HepG2 (cell line): ENCODE measurements around the gene CCDC57. TPM values are rescaled to one million over a fixed set of nuclear protein-coding genes. Genes with fewer than 3 reads are reported as not detected.

Source experiments
- AHR ChIP-seq: IDR thresholded peaks from 2 replicates; pipeline ENCODE4 v1.6.1; 2018; ENCODE audit warnings: missing genetic modification reagents, missing compliant biosample characterization
- AKAP8 ChIP-seq: sonication (generic); formaldehyde crosslinking; IDR thresholded peaks from 2 replicates; pipeline ENCODE4 v1.5.1; 2020; ENCODE audit warnings: mild to moderate bottlenecking, missing genetic modification reagents
- FIP1L1 ChIP-seq: fragments of 200-400 bp; formaldehyde crosslinking; IDR thresholded peaks from 2 replicates; pipeline ENCODE4 v1.6.1; 2018; ENCODE audit warnings: low read depth, mild to moderate bottlenecking, low read length, moderate library complexity, borderline replicate concordance; ENCODE audit not compliant: insufficient read depth
- FOXP1 ChIP-seq, 2 experiments: fragments of 450-650 bp in 1 of 2; IDR thresholded peaks; 2 replicates each; pipeline ENCODE4 v1.6.1; 2017 to 2018; ENCODE audit warnings: antibody characterized with exemption in 1 of 2
- HNRNPL ChIP-seq: fragments of 200-400 bp; formaldehyde crosslinking; IDR thresholded peaks from 2 replicates; pipeline ENCODE4 v1.6.1; 2017; ENCODE audit warnings: mild to moderate bottlenecking, low read depth, low read length
- RBFOX2 ChIP-seq: fragments of 200-400 bp; formaldehyde crosslinking; IDR thresholded peaks from 2 replicates; pipeline ENCODE4 v1.6.1; 2017; ENCODE audit warnings: low read depth, mild to moderate bottlenecking, low read length
- SAP130 ChIP-seq: IDR thresholded peaks from 2 replicates; pipeline ENCODE4 v1.6.1; 2016; ENCODE audit warnings: low read depth
- TARDBP ChIP-seq: sonication (generic); formaldehyde crosslinking; IDR thresholded peaks from 2 replicates; pipeline ENCODE4 v1.8.0; 2022; ENCODE audit warnings: mild to moderate bottlenecking, missing genetic modification reagents
- TEAD3 ChIP-seq: optimal IDR thresholded peaks from 2 replicates; pipeline ENCODE3; 2016; ENCODE audit warnings: borderline replicate concordance
- TMF1 ChIP-seq: sonication (generic); formaldehyde crosslinking; IDR thresholded peaks from 2 replicates; pipeline ENCODE4 v1.8.1; 2022; ENCODE audit warnings: low read depth, missing genetic modification reagents
- ZFP41 ChIP-seq: sonication (generic); formaldehyde crosslinking; IDR thresholded peaks from 2 replicates; pipeline ENCODE4 v1.4.0; 2020; ENCODE audit warnings: mild to moderate bottlenecking, missing genetic modification reagents, borderline replicate concordance
- ZFX ChIP-seq: sonication (generic); formaldehyde crosslinking; IDR thresholded peaks from 2 replicates; pipeline ENCODE4 v1.4.0; 2020; ENCODE audit warnings: mild to moderate bottlenecking, low read depth, missing genetic modification reagents, moderate library complexity
- ZFY ChIP-seq: sonication (generic); formaldehyde crosslinking; IDR thresholded peaks from 2 replicates; pipeline ENCODE4 v1.4.0; 2020; ENCODE audit warnings: missing genetic modification reagents
- ZNF569 ChIP-seq: sonication (generic); formaldehyde crosslinking; IDR thresholded peaks from 2 replicates; pipeline ENCODE4 v1.5.0; 2020; ENCODE audit warnings: mild to moderate bottlenecking, missing genetic modification reagents, moderate library complexity, borderline replicate concordance
- ZNF713 ChIP-seq: sonication (generic); formaldehyde crosslinking; IDR thresholded peaks from 2 replicates; pipeline ENCODE4 v1.4.0; 2020; ENCODE audit warnings: mild to moderate bottlenecking, missing genetic modification reagents
- polyA plus RNA-seq, 8 experiments: library from polyadenylated mRNA; depleted of rRNA in 3 of 8; stranded (reverse) in 7 of 8; unstranded in 1 of 8; fragments of >200 nt; fragmentation: Illumina TruSeq in 4 of 8; extraction: Trizol in 4 of 8; gene quantifications; 2 replicates each; pipeline versions ENCODE4 v1.2.1 to v1.2.3, GENCODE V29; 2011 to 2016; ENCODE audit warnings: low read depth in 4 of 8, missing spikeins in 1 of 8, mixed read lengths in 1 of 8; ENCODE audit not compliant: insufficient read depth in 1 of 8
- total RNA-seq, 5 experiments: library from RNA; depleted of rRNA; stranded (reverse); fragments of >200 nt; fragmentation: Illumina TruSeq; extraction: Trizol; gene quantifications; 2 replicates each; pipeline ENCODE4 v1.2.3, GENCODE V29; 2016; ENCODE audit warnings: low read depth in 1 of 5
- TF ChIP-seq, protein P1 (sequence below), 2 experiments: sonication (generic) in 1 of 2; formaldehyde crosslinking in 1 of 2; IDR thresholded peaks; 2 replicates each; pipeline versions ENCODE4 v1.4.0 to v1.6.1; 2016 to 2020; ENCODE audit warnings: borderline replicate concordance in 1 of 2, low read depth in 1 of 2, mild to moderate bottlenecking in 1 of 2, missing genetic modification reagents in 1 of 2
- TF ChIP-seq, protein P2 (sequence below): sonication (generic); formaldehyde crosslinking; conservative IDR thresholded peaks from 2 replicates; pipeline ENCODE4 v1.4.0; 2020; ENCODE audit warnings: missing genetic modification reagents
- TF ChIP-seq, protein P3 (sequence below): sonication (generic); formaldehyde crosslinking; IDR thresholded peaks from 2 replicates; pipeline ENCODE4 v1.8.0; 2022; ENCODE audit warnings: mild to moderate bottlenecking, missing genetic modification reagents, moderate library complexity
- TF ChIP-seq, protein P4 (sequence below): sonication (generic); formaldehyde crosslinking; IDR thresholded peaks from 2 replicates; pipeline ENCODE4 v1.4.0; 2020; ENCODE audit warnings: missing genetic modification reagents

The CCDC57 gene
- total and polyA plus RNA-seq, 2 of the 13 experiments (the other 11 are each of a cell fraction or from before 2014, with no cell fraction given), result 59.3 to 59.9 TPM

DNA sequence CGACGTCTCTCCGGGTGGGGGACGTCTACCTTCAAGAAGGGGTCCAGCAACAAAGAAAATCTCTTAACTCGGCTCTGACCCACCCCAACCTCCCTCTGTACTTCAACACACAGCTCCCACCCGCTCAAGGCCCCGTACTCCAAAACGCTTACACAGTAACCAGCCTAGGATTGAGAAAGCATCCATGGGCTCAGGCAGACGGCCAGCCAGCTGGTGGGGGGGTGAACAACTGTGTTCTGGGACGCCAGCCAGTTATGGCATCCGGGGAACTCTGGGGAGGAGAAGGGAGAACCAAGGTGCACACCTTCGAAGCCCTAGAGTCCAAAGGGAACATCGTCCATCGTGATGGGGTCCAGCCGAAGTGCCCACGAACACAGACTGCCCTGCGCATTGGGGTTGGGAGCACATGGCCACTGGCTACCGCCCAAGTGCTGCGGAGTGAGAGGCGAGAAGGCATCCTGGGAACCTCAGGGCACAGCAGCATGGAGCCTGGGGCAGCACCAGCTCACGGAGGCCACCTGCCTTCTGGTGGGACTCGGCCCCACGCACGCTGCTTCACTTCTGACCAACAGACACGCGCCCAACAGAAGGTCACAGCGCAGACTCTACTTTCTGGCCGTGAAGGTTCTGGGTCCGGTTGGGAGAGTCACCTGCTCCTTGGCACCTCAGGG is 30.5 kb upstream of the CCDC57 start (continued):
- TF ChIP-seq, protein P1, sequence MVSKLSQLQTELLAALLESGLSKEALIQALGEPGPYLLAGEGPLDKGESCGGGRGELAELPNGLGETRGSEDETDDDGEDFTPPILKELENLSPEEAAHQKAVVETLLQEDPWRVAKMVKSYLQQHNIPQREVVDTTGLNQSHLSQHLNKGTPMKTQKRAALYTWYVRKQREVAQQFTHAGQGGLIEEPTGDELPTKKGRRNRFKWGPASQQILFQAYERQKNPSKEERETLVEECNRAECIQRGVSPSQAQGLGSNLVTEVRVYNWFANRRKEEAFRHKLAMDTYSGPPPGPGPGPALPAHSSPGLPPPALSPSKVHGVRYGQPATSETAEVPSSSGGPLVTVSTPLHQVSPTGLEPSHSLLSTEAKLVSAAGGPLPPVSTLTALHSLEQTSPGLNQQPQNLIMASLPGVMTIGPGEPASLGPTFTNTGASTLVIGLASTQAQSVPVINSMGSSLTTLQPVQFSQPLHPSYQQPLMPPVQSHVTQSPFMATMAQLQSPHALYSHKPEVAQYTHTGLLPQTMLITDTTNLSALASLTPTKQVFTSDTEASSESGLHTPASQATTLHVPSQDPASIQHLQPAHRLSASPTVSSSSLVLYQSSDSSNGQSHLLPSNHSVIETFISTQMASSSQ (IDR thresholded peaks at IDR 0.05; ENCODE audit: low read depth), result no peak
- TF ChIP-seq, protein P1 (CRISPR knock-in tag; IDR thresholded peaks at IDR 0.05; ENCODE audit: borderline replicate concordance), result peak; percentile 77; the same call in 1 of the 2 replicates
- TF ChIP-seq ZNF713 (CRISPR knock-in tag), result 0 out of 2 replicates have a peak, but pooled peaks have one; percentile 42
- TF ChIP-seq ZFP41, result no peak
- peak; percentile 40; the same call in 1 of the 2 replicates for TF ChIP-seq SAP130 (CRISPR knock-in tag)
- no peak for TF ChIP-seq ZNF569 (CRISPR knock-in tag)
- TF ChIP-seq RBFOX2, result peak; percentile 56; the same call in 1 of the 2 replicates
- no peak for TF ChIP-seq FOXP1 (IDR thresholded peaks at IDR 0.05)
- no peak for TF ChIP-seq FOXP1 (CRISPR knock-in tag; IDR thresholded peaks at IDR 0.05)
- 0 out of 2 replicates have a peak, but pooled peaks have one; percentile 71 for TF ChIP-seq TMF1 (CRISPR knock-in tag)
- TF ChIP-seq, protein P2, sequence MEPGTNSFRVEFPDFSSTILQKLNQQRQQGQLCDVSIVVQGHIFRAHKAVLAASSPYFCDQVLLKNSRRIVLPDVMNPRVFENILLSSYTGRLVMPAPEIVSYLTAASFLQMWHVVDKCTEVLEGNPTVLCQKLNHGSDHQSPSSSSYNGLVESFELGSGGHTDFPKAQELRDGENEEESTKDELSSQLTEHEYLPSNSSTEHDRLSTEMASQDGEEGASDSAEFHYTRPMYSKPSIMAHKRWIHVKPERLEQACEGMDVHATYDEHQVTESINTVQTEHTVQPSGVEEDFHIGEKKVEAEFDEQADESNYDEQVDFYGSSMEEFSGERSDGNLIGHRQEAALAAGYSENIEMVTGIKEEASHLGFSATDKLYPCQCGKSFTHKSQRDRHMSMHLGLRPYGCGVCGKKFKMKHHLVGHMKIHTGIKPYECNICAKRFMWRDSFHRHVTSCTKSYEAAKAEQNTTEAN (CRISPR knock-in tag), result 0 out of 2 replicates have a peak, but pooled peaks have one; percentile 46
- TF ChIP-seq TEAD3 (CRISPR knock-in tag), result peak; percentile 4
- TF ChIP-seq AHR, result no peak
- TF ChIP-seq ZFY (CRISPR knock-in tag), result peak; percentile 25
- TF ChIP-seq, protein P3, sequence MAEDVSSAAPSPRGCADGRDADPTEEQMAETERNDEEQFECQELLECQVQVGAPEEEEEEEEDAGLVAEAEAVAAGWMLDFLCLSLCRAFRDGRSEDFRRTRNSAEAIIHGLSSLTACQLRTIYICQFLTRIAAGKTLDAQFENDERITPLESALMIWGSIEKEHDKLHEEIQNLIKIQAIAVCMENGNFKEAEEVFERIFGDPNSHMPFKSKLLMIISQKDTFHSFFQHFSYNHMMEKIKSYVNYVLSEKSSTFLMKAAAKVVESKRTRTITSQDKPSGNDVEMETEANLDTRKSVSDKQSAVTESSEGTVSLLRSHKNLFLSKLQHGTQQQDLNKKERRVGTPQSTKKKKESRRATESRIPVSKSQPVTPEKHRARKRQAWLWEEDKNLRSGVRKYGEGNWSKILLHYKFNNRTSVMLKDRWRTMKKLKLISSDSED, result no peak
- TF ChIP-seq ZFX (CRISPR knock-in tag), result peak; percentile 48; the same call in 1 of the 2 replicates
- peak; percentile 99 for TF ChIP-seq AKAP8
- TF ChIP-seq HNRNPL, result 0 out of 2 replicates have a peak, but pooled peaks have one; percentile 72
- TF ChIP-seq TARDBP (CRISPR knock-in tag), result peak; percentile 84
- TF ChIP-seq, protein P4, sequence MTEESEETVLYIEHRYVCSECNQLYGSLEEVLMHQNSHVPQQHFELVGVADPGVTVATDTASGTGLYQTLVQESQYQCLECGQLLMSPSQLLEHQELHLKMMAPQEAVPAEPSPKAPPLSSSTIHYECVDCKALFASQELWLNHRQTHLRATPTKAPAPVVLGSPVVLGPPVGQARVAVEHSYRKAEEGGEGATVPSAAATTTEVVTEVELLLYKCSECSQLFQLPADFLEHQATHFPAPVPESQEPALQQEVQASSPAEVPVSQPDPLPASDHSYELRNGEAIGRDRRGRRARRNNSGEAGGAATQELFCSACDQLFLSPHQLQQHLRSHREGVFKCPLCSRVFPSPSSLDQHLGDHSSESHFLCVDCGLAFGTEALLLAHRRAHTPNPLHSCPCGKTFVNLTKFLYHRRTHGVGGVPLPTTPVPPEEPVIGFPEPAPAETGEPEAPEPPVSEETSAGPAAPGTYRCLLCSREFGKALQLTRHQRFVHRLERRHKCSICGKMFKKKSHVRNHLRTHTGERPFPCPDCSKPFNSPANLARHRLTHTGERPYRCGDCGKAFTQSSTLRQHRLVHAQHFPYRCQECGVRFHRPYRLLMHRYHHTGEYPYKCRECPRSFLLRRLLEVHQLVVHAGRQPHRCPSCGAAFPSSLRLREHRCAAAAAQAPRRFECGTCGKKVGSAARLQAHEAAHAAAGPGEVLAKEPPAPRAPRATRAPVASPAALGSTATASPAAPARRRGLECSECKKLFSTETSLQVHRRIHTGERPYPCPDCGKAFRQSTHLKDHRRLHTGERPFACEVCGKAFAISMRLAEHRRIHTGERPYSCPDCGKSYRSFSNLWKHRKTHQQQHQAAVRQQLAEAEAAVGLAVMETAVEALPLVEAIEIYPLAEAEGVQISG (CRISPR knock-in tag), result peak; percentile 55
- peak; percentile 98 for TF ChIP-seq FIP1L1
